WTC11 (cell line): ENCODE results near the gene ESCO1. TPM values are rescaled to one million over a fixed set of nuclear protein-coding genes. Genes with fewer than 3 reads are reported as not detected.

Source experiments
- AR ChIP-seq: fragments of 250-450 bp; sonication (Bioruptor Pico); IDR thresholded peaks from 2 replicates; pipeline ENCODE4 v1.9.0; 2021; ENCODE audit warnings: mild to moderate bottlenecking
- ARID4B ChIP-seq: sonication (generic); formaldehyde crosslinking; IDR thresholded peaks from 2 replicates; pipeline ENCODE4 v1.8.0; 2023; ENCODE audit warnings: missing genetic modification reagents, mild to moderate bottlenecking, borderline replicate concordance
- ATF1 ChIP-seq: sonication (generic); formaldehyde crosslinking; IDR thresholded peaks from 2 replicates; pipeline ENCODE4 v1.8.1; 2023; ENCODE audit warnings: mild to moderate bottlenecking, moderate library complexity, missing genetic modification reagents
- ATF3 ChIP-seq: sonication (generic); formaldehyde crosslinking; conservative IDR thresholded peaks from 2 replicates; pipeline ENCODE4 v1.8.1; 2022; ENCODE audit warnings: mild to moderate bottlenecking, missing genetic modification reagents
- CREB1 ChIP-seq: sonication (generic); formaldehyde crosslinking; IDR thresholded peaks from 2 replicates; pipeline ENCODE4 v1.8.0; 2023; ENCODE audit warnings: mild to moderate bottlenecking, missing genetic modification reagents
- ERG ChIP-seq: fragments of 250-450 bp; sonication (Bioruptor Pico); IDR thresholded peaks from 2 replicates; pipeline ENCODE4 v1.8.0; 2021; ENCODE audit warnings: mild to moderate bottlenecking
- ESRRA ChIP-seq: sonication (generic); formaldehyde crosslinking; IDR thresholded peaks from 2 replicates; pipeline ENCODE4 v1.8.1; 2022; ENCODE audit warnings: mild to moderate bottlenecking, missing genetic modification reagents, borderline replicate concordance
- FOXP4 ChIP-seq: sonication (generic); formaldehyde crosslinking; IDR thresholded peaks from 2 replicates; pipeline ENCODE4 v1.8.0; 2022; ENCODE audit warnings: mild to moderate bottlenecking, missing genetic modification reagents
- GABPB1 ChIP-seq: sonication (generic); formaldehyde crosslinking; IDR thresholded peaks from 2 replicates; pipeline ENCODE4 v1.8.1; 2023; ENCODE audit warnings: mild to moderate bottlenecking, missing genetic modification reagents
- KAT7 ChIP-seq: sonication (generic); formaldehyde crosslinking; IDR thresholded peaks from 2 replicates; pipeline ENCODE4 v1.8.1; 2023; ENCODE audit warnings: missing genetic modification reagents, mild to moderate bottlenecking, borderline replicate concordance
- PRRX2 ChIP-seq: fragments of 250-450 bp; sonication (Bioruptor Pico); IDR thresholded peaks from 2 replicates; pipeline ENCODE4 v1.8.0; 2021; ENCODE audit warnings: mild to moderate bottlenecking
- SMAD3 ChIP-seq: sonication (generic); formaldehyde crosslinking; IDR thresholded peaks from 2 replicates; pipeline ENCODE4 v1.8.0; 2022; ENCODE audit warnings: missing genetic modification reagents, mild to moderate bottlenecking, borderline replicate concordance
- SMAD4 ChIP-seq: sonication (generic); formaldehyde crosslinking; IDR thresholded peaks from 2 replicates; pipeline ENCODE4 v1.8.0; 2022; ENCODE audit warnings: mild to moderate bottlenecking, missing genetic modification reagents
- TEAD4 ChIP-seq: sonication (generic); formaldehyde crosslinking; IDR thresholded peaks from 2 replicates; pipeline ENCODE4 v1.8.0; 2022; ENCODE audit warnings: mild to moderate bottlenecking, missing genetic modification reagents
- USF2 ChIP-seq: sonication (generic); formaldehyde crosslinking; IDR thresholded peaks from 2 replicates; pipeline ENCODE4 v1.8.1; 2023; ENCODE audit warnings: mild to moderate bottlenecking, missing genetic modification reagents, moderate library complexity
- ZBTB43 ChIP-seq: sonication (generic); formaldehyde crosslinking; IDR thresholded peaks from 2 replicates; pipeline ENCODE4 v1.8.1; 2023; ENCODE audit warnings: mild to moderate bottlenecking, missing genetic modification reagents
- ZNF219 ChIP-seq: sonication (generic); formaldehyde crosslinking; IDR thresholded peaks from 2 replicates; pipeline ENCODE4 v1.8.0; 2023; ENCODE audit warnings: missing genetic modification reagents, mild to moderate bottlenecking, borderline replicate concordance
- ZSCAN18 ChIP-seq: fragments of 250-450 bp; sonication (Bioruptor Pico); IDR thresholded peaks from 2 replicates; pipeline ENCODE4 v2.1.2; 2022; ENCODE audit warnings: mild to moderate bottlenecking, moderate library complexity
- total RNA-seq: library from RNA; stranded (reverse); gene quantifications from 3 replicates; pipeline ENCODE4 v1.2.3, GENCODE V29; 2021
- TF ChIP-seq, protein P1 (sequence below): sonication (generic); formaldehyde crosslinking; IDR thresholded peaks from 2 replicates; pipeline ENCODE4 v1.8.1; 2023; ENCODE audit warnings: mild to moderate bottlenecking, moderate library complexity, missing genetic modification reagents
- TF ChIP-seq, protein P2 (sequence below): sonication (generic); formaldehyde crosslinking; IDR thresholded peaks from 2 replicates; pipeline ENCODE4 v1.8.0; 2022; ENCODE audit warnings: mild to moderate bottlenecking, missing genetic modification reagents

The ESCO1 gene
- total RNA-seq, 1 experiment from 2014 or later: 46.5 TPM

GRCh38 chr18:21612125-21613039 lies 11.9 kb upstream of the ESCO1 start, which contains the start of gene SNRPD1 (continued):
- TF ChIP-seq ZNF219 (peak; percentile 74; the same call in 1 of the 2 replicates), FOXP4 (peak; percentile 94), KAT7 (CRISPR knock-in tag) (peak; percentile 75; the same call in 1 of the 2 replicates), AR (CRISPR knock-in tag) (no peak), PRRX2 (CRISPR knock-in tag) (no peak), CREB1 (peak; percentile 55; the same call in 1 of the 2 replicates), ZBTB43 (peak; percentile 56; the same call in 1 of the 2 replicates), ESRRA (CRISPR knock-in tag) (peak; percentile 41; the same call in 1 of the 2 replicates), GABPB1 (CRISPR knock-in tag) (peak; percentile 93), ZSCAN18 (CRISPR knock-in tag) (no peak), USF2 (no peak), ERG (CRISPR knock-in tag) (no peak; the same call in 1 of the 2 replicates), ARID4B (CRISPR knock-in tag) (peak; percentile 92), SMAD4 (peak; percentile 86), TEAD4 (peak; percentile 80), ATF3 (no peak), SMAD3 (CRISPR knock-in tag) (0 out of 2 replicates have a peak, but pooled peaks have one; percentile 70), ATF1 (no peak)
- TF ChIP-seq, protein P1, sequence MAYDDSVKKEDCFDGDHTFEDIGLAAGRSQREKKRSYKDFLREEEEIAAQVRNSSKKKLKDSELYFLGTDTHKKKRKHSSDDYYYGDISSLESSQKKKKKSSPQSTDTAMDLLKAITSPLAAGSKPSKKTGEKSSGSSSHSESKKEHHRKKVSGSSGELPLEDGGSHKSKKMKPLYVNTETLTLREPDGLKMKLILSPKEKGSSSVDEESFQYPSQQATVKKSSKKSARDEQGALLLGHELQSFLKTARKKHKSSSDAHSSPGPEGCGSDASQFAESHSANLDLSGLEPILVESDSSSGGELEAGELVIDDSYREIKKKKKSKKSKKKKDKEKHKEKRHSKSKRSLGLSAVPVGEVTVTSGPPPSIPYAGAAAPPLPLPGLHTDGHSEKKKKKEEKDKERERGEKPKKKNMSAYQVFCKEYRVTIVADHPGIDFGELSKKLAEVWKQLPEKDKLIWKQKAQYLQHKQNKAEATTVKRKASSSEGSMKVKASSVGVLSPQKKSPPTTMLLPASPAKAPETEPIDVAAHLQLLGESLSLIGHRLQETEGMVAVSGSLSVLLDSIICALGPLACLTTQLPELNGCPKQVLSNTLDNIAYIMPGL (CRISPR knock-in tag): peak; percentile 94
- TF ChIP-seq, protein P2, sequence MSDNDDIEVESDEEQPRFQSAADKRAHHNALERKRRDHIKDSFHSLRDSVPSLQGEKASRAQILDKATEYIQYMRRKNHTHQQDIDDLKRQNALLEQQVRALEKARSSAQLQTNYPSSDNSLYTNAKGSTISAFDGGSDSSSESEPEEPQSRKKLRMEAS (CRISPR knock-in tag): peak; percentile 98
